Mesangial cell (primary cell): ENCODE data around the gene KNOP1. TPM values are rescaled to one million over a fixed set of nuclear protein-coding genes. Genes with fewer than 3 reads are reported as not detected.

Experiments used
- total RNA-seq: library from RNA; depleted of rRNA; stranded (reverse); fragments of >200 nt; gene quantifications from 2 replicates; pipeline ENCODE4 v1.2.3, GENCODE V29; 2015

KNOP1 gene
- 11.2 and 12.5 TPM in 2 replicates for total RNA-seq

GRCh38 chr16:19717741-19718623, at the start of gene KNOP1, which contains the start of gene IQCK:
TSS of gene KNOP1 (minus strand) at chr16:19718227. CDS start at chr16:19715035, 3,192 bp downstream.
TSS of gene IQCK (plus strand) at chr16:19718271. CDS start at chr16:19718307, 36 bp downstream.

Other genes with a start within 250 kb of the KNOP1 start
- 63.4 and 66.5 TPM in 2 replicates for gene GDE1, start 196.1 kb downstream of the KNOP1 start, total RNA-seq
- 2.4 and 5.1 TPM in 2 replicates for gene CCP110, start 194.3 kb downstream of the KNOP1 start, total RNA-seq
- gene VPS35L, start 162.5 kb downstream of the KNOP1 start, total RNA-seq = 35.0 and 47.7 TPM in 2 replicates
- 11.7 and 13.2 TPM in 2 replicates for gene IQCK, start within 50 bp of the KNOP1 start, total RNA-seq
- 7.7 and 19.8 TPM in 2 replicates for gene GPRC5B, start 166.6 kb upstream of the KNOP1 start, total RNA-seq